Myocyte (in vitro differentiated cells): ENCODE measurements around the gene IQGAP1. TPM values are rescaled to one million over a fixed set of nuclear protein-coding genes. Genes with fewer than 3 reads are reported as not detected.
A peak's percentile ranks its signal among the peaks of the same experiment; 100 is the strongest.
"Not testable (repeated sequence)": the region's sequence is repeated elsewhere in the genome, so short reads cannot be mapped to it uniquely, and the experiment has no call there.

Experiments
- DNase-seq: peaks from one replicate; pipeline ENCODE4 v3.0.0-alpha.2; 2012; ENCODE audit warnings: low read depth
- total RNA-seq: library from RNA; depleted of rRNA; stranded (reverse); fragments of >200 nt; gene quantifications from 2 replicates; pipeline ENCODE4 v1.2.3, GENCODE V29; 2014

IQGAP1 gene
- total RNA-seq, 1 donor from 2014 or later, result 95.9 TPM

DNA sequence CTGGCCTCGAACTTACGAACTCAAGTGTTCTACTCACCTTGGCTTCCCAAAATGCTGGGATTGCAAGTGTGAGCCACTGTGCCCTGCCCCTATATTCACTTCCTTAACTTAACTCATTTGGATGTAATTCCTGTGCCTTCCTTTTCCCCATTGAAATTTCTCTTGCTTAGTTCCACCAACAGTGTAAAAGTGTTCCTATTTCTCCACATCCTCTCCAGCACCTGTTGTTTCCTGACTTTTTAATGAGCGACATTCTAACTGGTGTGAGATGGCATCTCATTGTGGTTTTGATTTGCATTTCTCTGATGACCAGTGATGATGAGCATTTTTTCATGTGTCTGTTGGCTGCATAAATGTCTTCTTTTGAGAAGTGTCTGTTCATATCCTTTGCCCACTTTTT lies 21.5 kb downstream of the IQGAP1 start:
- DNase-seq, result peak; percentile 55

DNA sequence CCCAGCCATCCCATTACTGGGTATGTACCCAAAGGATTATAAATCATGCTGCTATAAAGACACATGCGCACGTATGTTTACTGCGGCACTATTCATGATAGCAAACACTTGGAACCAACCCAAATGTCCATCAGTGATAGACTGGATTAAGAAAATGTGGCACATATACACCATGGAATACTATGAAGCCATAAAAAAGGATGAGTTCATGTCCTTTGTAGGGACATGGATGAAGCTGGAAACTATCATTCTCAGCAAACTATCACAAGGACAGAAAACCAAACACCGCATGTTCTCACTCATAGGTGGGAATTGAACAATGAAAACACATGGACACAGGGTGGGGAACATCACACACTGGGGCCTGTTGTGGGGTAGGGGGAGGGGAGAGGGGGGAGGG lies 22.3 kb downstream of the IQGAP1 start:
- not testable (repeated sequence) for DNase-seq

DNA sequence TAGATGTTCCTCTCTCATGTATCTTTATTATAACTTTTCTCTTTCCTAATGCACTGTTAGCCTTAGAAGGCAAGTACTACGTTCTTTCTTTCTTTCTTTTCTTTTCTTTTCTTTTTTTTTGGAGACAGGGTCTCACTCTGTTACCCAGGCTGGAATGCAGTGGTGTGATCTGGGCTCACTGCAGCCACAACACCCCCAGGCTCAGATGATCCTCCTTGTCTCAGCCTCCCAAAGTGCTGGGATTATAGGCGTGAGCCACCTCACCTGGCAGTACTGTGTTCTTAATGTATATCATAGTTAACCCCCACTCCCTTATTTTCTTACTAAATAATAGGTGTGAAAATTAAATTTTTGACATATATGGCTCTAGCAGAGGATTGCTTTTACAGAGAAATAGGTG lies 23.1 kb downstream of the IQGAP1 start:
- no peak for DNase-seq

DNA sequence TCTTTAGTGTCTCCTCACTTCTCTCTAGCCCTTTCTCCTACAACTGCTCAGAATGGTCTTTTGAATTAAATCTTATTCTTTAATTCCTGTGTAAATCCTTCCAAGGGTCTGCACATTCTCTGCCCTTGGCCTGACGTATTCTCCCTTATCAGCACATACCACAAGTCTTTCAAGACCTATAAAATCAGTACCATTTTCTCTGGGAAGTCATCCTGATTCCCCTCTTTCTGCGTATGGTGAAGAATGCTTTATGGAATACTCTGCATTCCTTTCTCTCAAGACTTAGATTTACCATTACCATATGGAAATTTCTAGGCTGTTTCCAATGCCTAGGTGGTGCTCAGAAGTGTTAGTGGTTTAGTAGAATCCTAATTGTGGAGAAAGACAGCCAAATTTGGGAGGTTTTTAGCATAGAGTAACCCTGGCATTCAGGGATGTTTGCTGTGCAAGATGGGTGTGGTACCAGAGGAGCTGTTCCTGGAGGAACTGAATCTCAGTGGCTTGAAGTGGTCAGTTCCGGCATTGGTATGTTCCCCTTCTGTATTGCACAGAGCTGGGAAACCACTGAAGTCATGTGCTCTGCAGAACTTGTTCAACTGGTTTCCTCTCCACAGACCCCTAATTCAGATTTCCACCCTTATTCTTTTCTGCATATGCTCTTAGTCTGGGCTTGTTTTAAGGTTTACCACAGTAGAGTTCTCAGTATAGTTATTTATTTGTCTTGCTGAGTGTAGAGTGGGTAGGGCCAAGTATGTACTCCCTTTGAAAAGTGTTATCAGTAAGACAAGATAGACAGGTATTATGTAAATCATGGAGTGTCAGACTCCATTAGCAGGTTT lies 24.5 kb downstream of the IQGAP1 start:
- DNase-seq, result peak; percentile 80

DNA sequence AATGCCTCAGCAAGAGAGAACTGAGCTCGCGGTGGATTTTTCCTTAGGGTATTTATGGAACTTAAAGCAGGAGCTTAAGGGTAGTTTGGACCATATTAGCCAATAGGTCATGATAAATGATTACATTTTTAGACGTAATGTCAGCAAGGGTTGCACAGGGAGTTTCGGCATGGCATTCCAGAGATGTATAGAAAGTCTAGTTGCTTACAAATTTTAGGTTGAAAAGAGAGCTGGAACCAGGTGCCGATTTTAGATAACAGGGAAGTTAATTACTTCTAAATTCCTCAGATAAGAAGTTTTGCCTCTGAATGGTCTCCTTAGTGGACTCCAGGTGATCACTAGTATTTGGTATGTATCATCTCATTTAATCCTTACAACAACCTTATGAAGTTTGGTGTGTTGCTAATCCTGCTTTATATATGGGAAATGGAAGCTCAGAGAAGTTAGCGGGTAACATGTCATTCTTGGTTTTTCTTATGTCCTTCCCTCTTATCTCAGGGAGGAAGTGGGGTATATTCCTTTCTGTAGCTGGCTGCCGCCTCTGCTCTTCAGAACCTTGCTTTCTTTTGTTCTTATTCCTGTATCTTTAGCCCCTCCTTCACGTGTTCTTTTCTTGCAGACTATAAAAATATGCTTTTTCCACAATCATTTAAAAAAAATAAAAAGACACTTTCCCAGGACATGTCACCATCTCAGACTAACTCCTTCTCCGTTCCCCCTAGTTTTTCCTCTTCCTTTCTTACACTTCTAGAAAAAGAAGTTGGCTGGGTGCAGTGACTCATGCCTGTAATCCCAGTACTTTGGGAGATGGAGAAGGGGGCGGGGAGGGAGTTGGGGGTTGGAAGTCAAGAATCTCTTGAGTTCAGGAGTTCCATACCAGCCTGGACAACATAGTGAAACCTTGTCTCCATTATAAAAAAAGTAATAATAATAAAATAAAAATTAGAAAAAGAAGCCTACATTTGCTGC lies 25.7 kb downstream of the IQGAP1 start:
- peak; percentile 78 for DNase-seq

DNA sequence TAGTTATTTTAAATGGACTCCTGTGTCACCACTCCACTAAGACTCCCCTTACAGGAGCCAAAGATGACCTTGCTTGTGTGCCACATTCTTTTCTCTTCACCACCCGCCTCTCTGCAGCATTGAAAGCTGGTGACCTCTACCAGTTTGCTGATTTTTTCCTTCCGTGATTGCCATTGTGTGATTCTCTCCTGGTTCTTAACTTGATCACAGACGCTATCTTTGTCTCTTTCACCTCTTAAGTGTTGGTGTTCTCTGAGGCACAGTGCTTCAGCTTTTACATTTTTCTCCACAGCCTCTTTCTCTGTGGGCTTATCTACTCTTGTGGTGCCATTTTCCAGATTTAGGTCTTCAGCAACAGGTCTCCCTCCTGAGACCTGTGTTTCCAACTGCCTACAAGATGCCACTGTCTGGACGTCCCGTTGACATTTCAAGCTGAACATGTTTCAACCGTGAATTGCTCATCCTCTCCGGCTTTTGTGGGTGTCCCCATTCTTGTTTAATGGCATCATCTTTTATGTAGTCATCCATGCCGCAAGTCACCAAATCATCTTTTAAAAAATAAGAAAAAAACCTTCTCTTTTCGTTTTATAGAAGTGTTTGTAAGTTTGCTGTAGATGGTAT lies 26.5 kb downstream of the IQGAP1 start:
- DNase-seq, result peak; percentile 89

DNA sequence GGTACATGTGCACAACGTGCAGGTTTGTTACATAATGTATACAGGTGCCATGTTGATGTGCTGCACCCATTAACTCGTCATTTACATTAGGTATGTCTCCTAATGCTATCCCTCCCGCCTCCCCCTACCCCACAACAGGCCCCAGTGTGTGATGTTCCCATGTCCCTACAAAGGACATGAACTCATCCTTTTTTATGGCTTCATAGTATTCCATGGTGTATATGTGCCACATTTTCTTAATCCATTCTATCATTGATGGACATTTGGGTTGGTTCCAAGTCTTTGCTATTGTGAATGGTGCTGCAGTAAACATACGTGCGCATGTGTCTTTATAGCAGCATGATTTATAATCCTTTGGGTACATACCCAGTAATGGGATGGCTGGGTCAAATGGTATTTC lies 28.0 kb downstream of the IQGAP1 start:
- DNase-seq, result not testable (repeated sequence)

DNA sequence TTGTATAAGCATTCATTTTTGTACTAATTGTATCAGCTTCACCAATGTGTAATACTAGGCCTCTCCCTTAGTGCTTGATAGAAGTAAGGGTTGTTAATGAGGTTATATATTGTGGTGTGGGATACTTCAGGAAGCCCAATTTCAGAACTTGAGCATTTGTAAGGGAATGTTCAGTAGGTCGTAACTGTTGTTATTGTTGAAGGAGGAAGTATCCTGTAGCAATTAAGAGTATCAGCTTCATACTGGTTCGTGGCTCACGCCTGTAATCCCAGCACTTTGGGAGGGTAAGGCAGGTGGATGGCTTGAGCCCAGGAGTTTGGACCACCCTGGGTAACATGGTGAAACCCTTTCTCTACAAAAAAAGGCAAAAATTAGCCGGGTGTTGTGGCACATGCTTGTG lies 30.6 kb downstream of the IQGAP1 start:
- no peak for DNase-seq

DNA sequence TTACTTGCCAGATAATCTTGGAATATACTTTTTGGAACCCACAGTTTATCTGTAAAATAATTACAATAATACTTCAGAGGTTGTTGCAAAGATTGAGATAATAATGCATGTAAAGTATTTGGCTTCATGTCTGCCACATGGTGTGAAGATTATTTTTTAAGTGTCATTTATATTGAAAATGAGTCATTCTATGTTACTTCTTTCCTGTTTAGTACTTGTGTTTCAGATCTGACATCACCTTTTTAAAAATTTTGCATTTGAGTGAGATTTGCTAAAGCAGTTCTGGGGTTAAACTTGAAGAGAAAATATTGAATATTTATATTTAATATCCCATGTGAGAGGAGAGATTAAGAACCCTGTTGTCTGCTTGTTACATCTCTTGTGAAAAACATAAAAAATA lies 31.2 kb downstream of the IQGAP1 start:
- no peak for DNase-seq

DNA sequence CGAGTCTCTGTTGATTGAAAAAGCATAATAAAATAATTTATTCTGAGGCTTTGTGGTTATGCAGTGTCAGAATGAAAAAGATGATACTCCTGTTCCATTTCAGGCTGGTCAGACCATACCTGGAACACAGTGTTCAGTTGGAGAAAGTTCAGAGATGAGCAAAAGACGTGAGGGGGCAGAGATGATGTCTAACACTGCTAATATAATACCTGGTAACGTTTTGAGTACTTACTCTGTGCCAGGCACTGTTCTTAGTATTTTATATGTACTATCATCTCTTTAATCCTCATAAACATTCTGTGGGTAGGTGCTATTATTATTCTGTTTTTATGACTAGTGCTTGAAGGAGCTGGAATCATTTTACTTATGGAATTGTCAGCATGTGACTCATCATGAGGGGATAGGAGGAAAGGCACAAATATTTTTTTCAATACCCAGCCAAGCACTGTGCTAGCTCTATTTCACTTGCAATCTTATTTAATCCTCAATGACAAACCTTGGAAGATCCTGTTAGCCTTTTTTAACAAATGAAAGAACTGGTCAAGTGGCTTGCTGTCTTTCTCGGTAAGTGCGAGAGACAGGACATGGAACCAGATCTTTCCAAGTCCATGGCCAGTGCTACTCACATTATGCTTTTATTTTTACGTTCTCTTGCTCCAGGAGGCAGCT lies 31.8 kb downstream of the IQGAP1 start:
- DNase-seq, result peak; percentile 55

DNA sequence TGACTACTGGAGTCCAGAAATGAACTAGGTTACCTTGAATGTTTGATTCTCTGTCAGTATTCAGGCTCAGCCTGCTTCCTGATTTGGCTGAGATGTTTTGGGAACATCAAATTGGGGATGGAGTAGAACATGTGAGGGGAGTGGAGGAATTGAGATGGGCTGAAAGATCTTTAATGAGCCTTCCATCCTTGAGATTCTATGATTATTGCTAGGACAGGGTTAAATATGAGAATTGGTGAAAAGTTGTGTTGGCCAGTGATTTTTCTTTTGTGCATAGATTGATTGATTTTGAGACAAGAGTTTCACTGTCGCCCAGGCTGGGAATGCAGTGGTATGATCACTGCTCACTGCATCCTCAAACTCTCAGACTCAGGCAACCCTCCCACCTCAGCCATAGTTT lies 32.4 kb downstream of the IQGAP1 start:
- DNase-seq, result no peak

DNA sequence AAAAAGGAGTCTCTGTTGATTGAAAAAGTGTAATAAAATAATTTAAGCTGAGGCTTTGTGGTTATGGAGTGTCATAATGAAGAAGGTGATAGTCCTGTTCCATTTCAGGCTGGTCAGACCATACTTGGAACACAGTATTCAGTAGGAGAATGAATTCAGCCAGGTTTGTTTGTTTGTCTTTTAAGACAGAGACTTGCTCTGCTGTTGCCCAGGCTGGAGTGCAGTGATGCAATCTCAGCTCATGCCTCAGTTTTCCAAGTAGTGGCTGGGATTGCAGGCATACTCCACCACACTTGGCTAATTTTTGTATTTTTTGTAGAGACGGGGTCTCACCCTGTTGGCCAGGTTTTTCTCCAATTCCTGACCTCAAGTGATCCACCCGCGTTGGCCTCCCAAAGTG lies 33.5 kb downstream of the IQGAP1 start:
- no peak for DNase-seq

DNA sequence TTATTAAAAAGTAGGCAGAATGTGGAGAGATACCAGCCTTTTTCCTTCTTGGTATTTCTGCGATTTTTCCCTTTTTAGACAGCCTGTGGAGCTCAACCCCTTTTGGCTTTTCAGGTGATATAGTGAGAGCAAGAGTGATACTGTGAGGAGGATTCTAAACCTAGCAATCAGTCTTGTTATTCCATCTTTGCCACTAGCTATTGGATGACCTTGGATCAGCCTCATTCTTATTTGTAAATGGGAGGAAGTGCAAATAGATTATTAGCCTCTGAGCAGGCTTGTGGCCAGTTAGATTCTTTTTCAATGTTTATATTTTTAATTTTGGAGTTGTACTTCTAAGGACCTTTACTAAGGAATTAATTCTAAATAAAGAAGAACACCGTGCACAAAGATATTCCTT lies 34.0 kb downstream of the IQGAP1 start:
- DNase-seq, result no peak

DNA sequence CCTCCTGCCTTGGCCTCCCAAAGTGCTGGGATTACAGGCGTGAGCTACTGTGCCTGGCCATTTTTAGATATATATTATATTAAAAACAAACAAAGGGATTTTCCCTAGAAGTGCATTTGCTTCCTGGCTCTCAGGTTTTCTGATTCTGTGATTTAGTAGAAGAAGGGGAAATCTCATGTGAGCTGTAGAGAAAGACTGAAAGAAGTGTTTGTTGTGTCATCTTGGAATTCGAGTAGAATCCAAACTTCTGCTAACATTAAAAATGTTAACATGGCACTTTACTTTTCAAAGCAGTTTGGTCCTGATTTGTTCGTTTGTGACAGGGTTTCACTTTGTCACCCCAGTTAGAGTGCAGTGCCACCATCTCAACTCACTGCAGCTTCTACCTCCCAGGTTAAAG lies 34.9 kb downstream of the IQGAP1 start:
- no peak for DNase-seq

DNA sequence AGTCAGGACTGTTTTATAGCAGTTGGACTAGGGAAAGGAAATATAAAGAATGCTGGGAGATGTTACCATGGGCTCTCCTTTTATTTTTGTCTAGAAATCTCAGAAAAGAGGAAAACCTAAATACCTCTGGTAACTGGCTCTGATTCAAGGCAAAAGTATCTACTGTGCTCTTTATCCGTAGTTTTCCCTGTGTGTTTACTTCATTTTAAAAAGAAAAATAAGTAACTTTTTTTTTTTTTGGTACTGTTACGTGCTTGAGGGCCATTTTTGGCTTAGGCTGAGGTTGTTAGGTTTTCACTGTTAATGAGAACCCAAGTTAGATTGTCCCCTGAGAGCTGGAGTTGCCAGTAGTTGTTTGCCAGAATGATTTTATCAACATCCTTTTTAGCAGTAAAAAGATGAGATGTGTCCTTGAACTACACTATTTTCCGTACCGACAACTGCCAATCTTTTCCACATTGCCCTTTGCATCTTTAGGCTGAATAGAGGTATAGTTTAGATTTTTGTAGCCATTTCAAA lies 35.8 kb downstream of the IQGAP1 start:
- no peak for DNase-seq

DNA sequence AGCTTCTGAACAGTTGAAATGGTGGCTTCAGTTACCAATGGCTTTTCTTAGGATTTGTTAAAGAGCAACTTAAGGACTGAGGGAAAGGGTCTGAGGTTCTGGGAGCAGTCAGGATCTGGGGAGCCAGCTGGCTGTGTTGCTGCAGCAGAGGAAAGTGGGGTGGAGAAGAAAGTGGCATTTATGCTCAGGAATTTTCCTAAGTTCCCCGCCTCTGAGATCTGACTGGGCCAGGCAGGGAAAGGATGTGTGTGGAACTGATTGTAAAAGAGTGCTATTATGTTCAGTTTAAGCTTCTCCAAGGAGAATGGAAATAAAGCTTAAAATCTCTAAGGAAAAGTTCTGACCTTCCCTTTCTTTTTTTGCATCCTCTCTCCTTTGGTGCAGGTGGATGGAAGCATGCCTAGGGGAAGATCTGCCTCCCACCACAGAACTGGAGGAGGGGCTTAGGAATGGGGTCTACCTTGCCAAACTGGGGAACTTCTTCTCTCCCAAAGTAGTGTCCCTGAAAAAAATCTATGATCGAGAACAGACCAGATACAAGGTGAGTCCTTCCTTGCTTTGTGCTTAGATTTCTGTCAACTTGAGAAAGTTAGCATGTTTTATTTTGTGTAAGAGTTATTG lies 37.8 kb downstream of the IQGAP1 start:
- no peak for DNase-seq

DNA sequence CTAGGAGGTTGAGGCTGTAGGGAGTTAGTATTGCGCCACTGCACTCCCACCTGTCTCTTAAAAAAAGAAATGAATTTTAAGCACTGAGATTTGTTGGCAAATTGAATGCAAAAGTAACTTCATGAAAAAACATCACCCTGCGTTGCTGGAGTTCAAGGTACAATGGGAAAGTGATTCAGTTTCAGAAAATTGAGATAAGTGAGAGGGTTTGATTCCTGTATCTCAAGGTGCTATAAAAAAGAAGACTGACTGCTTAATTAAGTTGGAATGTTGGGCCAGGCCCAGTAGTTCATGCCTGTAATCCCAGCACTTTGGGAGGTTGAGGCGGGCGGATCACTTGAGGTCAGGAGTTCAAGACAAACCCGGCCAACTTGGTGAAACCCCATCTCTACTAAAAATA lies 39.1 kb downstream of the IQGAP1 start:
- no peak for DNase-seq

DNA sequence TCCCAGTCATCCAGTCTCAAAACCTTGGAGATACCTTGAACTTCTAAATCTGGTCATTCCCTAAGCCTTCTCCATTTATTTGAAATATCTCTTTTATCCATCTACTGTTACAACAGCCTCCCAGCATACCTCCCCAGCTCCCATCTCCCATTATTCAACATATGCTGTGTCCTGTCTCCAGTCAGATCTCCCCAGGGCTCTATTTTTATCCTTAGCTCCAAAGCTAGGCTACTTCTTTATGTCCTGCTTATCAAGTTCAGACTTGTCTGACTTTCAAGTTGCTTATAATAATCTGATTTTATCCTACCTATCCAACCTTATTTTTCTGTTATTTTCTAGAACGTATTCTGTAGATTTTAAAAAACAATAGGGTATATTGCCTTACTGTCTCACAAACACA lies 44.2 kb downstream of the IQGAP1 start:
- peak; percentile 62 for DNase-seq

DNA sequence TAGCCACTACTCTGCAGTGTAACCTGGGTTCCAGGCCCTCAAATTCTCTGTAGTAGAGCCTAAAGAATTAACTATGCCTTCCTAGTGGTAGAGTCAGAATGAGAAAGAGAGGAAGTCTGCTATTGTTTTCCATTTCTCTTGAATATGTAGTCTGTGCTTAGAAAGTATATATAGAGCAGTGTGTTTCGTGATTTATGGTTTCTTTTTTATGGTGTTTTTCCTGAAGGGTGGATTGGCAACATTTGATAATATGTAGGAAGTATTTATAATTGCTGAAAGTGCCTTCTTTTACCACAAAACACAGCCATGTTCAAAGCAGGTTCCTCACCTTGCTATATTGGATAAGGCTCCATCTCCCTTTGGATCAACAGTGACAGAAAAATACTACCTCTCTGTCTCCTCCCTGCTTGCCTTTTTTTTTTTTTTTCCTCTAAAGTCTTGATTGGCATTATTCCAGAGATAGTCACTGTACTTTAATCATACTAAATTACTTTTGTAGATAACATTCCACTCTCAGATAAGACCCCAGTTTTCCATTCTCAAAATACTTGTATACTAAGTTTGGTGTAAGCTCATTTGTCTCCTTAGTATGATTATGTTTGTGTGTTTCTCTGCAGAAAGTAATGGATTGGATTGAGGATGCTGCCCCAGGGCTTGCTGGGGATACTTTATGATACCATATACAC lies 47.8 kb downstream of the IQGAP1 start:
- no peak for DNase-seq

DNA sequence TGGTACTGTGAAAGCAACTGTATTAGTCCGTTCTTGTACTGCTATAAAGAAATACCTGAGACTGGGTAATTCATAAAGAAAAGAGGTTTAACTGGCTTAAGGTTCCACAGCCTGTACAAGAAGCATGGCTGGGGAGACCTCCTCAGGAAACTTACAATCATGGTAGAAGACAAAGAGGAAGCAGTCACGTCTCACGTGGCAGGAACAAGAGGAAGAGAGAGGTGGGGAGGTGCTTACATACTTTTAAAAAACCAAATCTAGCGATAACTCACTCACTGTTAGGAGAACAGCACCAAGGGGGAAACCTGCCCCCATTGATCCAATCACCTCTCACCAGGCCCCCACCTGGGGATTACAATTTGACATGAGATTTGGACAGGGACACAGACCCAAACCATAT lies 48.9 kb downstream of the IQGAP1 start:
- no peak for DNase-seq
